Ovary (tissue), 3 donors: Measurements from ENCODE around the gene ATP2A2.
"Not testable (repeated sequence)": the region's sequence is repeated elsewhere in the genome, so short reads cannot be mapped to it uniquely, and the experiment has no call there.

ENCODE experiments used
- EP300 ChIP-seq: sonication (generic); formaldehyde crosslinking; IDR thresholded peaks from one replicate; pipeline ENCODE4 v1.6.1; 2017; ENCODE audit warnings: antibody characterized with exemption
- POLR2A ChIP-seq: fragments of 450-650 bp; IDR thresholded peaks from one replicate; pipeline ENCODE4 v1.6.1; 2017; ENCODE audit warnings: antibody characterized with exemption, mild to moderate bottlenecking, moderate library complexity
- TF ChIP-seq, protein P1 (sequence below), 3 donors: fragments of 450-650 bp in 2 of 3; fragments of 200-600 bp in 1 of 3; IDR thresholded peaks; one replicate each; pipeline versions ENCODE4 v1.5.1 to v1.8.0; 2016 to 2022; ENCODE audit warnings: antibody characterized with exemption in 3 of 3, mild to moderate bottlenecking in 1 of 3
- donor health status: DM: no; HTN: no; CAD: no.

DNA sequence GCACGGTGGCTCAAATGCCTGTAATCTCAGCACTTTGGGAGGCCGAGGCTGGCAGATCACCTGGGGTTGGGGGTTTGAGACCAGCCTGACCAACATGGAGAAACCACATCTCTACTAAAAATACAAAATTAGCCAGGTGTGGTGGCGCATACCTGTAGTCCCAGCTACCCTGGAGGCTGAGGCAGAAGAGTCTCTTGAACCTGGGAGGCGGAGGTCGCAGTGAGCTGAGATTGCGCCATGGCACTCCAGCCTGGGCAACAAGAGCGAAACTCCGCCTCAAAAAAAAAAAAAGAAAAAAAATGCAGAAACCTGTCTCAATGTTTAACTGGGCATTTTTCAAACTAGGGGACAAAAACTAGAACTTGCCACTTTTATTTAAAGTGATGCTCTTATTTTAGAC, 59.2 kb downstream of the ATP2A2 start:
- not testable (repeated sequence) for TF ChIP-seq POLR2A, EP300
- TF ChIP-seq, protein P1, sequence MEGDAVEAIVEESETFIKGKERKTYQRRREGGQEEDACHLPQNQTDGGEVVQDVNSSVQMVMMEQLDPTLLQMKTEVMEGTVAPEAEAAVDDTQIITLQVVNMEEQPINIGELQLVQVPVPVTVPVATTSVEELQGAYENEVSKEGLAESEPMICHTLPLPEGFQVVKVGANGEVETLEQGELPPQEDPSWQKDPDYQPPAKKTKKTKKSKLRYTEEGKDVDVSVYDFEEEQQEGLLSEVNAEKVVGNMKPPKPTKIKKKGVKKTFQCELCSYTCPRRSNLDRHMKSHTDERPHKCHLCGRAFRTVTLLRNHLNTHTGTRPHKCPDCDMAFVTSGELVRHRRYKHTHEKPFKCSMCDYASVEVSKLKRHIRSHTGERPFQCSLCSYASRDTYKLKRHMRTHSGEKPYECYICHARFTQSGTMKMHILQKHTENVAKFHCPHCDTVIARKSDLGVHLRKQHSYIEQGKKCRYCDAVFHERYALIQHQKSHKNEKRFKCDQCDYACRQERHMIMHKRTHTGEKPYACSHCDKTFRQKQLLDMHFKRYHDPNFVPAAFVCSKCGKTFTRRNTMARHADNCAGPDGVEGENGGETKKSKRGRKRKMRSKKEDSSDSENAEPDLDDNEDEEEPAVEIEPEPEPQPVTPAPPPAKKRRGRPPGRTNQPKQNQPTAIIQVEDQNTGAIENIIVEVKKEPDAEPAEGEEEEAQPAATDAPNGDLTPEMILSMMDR (IDR thresholded peaks at IDR 0.05), result not testable (repeated sequence)
